Stimulated activated CD8-positive, alpha-beta memory T cell treated with anti-CD3 and anti-CD28 coated beads, Interleukin-12 subunit alpha, Interleukin-12 subunit beta, amount 100 ng/mL, for 1 hour (primary cell): ENCODE results near the gene EXOC3L1.

ENCODE experiments used
- DNase-seq: peaks from one replicate; pipeline ENCODE4 v3.0.0-alpha.2; 2020; ENCODE audit warnings: low read depth

The EXOC3L1 gene

GRCh38 chr16:67215706-67216105, 25.8 kb upstream of the EXOC3L1 start:
- no peak for DNase-seq

DNA sequence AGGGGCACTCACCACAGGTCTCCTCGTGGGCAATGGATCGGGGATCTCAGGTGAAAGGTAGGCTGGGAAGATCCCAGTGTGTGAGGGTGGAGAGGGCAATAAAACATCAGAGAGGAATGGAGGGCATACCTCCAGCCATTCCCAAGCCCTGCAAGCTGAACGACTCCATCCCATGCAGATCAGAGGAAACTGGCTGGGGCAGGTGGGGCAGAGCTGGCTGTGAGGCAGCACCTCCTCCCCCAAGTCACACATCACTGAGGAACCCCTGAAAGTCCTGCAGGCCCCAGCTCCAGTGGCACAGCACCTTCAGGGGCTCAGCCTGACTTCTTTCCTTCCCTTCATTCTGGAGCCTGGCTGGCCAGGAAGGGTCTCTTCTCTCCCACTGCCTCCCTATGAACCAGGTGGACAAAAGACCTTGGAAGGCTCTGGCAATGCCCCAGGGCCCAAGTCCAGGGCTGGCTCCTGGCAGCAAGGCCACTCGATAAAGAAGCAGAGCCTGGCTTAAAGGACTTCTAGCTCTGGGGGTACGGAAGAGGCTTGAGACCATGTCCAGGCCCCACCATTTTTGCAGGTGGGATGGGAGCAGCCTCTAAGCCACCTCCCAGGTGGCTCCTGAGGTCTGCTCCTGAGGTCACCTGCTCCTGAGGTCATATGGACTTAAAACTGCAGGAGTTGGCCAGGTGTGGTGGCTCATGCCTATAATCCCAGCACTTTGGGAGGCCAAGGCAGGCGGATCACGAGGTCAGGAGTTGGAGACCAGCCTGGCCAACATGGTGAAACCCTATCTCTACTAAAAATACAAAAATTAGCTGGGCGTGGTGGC, 23.5 kb upstream of the EXOC3L1 start:
- no peak for DNase-seq

DNA sequence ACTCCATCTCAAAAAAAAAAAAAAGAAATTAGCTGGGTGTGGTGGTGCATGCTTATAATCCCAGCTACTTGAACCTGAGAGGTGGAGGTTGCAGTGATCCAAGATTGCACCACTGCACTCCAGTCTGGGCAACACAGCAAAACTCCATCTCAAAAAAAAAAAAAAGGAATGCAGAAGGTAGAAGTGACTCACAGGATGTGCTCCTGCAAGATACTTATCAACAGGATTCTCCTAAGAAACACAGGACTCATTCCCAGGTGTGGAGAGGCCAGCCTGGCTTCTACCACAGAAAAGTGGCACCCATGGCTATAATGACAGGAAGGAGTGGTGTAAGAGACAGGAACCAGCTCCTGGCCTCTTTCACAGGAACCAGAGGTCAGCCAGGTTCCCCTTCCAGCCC, 22.8 kb upstream of the EXOC3L1 start:
- DNase-seq, result no peak

DNA sequence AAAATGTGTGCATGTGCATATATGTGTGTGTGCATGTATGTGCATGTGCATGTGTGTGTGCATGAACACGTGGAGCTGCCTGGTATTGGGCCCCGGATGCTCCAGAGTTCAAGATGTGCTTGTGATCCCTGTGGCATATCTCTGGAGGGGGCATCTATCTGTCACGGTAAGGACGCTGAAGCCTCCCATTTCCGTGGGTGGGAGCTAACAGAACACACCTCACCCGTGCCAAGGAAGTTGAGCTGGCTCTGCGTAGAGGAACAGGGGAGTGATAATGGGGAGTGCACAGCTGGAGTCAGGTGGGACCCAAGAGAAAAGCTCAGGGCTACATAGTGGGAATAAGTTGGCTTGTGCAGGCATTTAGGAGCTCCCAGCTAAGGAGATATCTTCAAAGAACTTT, 21.7 kb upstream of the EXOC3L1 start:
- no peak for DNase-seq

DNA sequence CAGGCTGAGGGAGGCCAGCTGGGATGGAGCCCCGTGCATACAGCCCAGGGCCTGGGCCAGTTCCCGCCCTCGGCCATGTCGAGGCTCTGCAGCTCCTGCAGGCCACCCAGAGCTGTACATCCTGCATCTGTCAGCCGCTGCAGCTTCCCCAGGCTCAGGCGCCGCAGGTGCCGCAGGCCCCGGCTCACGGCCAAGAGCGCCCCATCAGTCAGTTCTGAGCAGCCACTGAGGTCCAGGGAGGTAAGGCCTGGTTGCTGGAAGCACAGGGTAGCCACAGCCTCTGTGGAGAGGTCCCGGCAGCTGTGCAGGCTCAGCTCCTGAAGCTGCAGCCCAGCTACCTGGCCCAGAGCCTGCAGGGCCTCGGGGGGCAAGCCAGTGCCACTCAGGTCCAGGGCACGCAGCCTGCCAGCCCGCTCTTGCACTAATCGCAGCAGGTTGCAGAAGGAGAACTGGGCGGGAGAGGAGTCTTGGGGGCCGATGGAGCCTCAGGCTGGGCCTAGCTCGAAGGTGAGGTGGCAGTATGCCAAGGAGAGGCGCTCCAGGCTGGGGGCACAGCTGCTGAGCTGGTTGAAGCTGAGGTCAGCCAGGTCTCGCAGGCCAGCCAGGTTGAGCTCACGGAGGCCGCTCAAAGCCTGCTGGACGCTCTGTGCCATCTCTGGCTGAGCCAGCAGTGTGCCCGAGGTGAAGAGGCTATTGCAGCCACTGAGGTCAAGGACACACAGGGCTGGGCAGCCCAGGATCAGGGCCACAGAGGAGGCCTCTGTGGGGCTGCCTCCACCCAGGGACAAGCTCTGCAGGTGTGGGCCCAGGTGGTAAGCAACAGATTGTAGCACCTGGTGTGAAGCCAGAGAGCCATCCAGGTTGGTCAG, 20.4 kb upstream of the EXOC3L1 start:
- no peak for DNase-seq

DNA sequence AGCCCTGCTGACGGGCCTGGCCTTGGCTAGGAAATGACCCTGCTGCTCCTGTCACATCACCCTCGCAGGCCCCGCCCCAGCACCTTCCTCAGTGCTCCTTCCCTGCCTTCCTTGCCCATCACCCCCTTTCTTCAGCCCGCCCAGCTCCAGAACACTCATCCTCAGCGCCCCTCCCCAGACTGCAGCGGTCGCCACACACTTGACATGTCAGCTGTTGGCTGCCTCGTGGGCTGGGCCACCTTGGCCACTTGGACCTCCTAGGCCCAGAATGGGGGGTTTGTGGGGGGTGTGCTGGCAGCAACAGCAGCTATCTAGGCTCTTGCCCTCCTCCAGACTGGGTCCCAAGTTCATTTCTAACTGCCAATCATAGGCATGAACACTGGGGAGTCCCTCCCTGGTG, 19.6 kb upstream of the EXOC3L1 start:
- DNase-seq, result no peak

DNA sequence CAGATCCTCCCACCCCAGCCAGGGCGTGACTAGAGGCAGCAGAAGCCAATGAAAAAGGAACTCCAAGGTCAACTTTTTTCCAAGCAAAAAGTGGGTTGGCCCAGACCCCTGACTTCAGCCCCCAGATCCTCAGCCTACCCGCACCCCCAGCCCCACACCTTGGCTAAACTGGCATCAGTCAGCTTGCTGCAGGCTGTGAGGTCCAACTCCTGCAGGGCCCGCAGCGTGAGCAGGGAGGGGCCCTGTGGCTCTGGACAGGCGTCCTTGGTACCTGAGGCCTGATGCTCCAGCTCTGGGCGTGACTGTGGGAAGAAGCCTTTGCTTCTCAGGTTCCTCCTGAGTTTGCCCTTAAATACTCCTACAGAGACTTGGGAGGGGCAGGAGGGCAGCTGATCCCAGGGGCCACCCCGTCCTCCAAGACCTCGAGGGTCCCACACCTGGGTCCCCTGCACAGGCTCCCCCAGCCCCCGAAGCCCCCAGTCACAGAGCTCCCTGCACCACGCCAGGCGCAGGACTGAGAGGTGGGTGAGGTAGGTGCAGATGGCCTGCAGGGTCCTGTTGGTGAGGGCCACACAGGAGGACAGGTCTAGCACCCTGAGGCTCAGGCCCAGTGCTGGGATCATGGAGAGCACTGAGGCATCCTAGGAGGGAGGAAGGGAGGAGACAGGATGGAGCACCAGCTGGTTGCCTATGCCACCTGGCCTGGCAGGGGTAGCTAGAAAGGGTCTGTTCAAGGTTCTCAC, 18.4 kb upstream of the EXOC3L1 start:
- no peak for DNase-seq

GRCh38 chr16:67207249-67208091, 17.5 kb upstream of the EXOC3L1 start:
- no peak for DNase-seq

DNA sequence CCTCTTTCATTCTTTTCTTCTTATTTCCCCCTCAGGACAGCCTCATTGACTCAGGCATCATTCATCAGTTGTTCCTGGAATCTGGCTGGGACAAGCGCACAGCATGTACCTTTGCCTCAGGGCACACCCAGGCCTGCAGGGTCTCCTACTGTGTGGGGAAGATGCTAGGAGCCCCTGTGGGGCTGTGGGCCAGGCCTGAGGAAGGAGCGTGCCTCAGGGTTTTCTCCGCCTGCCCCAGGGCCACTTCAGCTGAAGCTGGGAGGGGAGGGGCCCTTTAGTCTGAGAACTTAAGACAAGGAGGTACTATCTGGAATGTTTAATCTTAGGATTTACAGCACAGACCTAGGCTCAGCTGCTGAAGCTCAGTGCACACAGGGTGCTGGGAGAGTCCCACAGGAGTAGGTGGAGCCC, 16.9 kb upstream of the EXOC3L1 start:
- DNase-seq, result no peak

DNA sequence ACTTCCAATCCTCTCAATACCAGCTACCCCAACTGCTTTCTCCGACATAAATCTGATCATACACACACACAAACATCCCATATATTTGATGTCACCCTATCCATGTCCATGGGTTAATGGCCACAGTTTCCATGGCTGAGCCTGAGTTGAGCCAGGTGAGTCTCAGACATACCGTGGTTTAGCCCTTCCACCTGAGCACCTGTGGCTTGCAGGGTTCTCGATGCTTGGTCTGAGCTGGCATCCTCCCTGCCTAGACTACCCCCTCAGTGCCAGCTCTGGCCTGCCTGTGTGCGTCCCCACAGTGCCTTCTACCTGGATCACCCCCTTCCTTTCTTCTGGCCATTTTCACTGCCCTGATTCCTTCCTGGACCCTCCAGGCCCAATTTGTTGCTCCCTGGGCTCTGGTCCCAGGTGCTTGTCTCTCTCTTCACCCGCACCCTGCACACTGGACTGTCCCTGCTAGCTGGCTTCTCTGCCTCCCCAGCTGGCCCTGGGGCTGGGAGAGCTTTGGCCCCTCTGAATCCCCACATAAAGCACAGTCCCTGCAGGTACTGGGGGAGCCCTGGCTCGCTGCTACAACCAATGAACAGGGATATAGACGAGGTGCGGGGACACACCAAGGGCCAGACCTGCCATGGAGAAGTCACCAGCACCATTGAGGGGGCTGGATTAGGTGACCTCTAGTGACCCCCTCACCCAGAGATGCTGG, 16.3 kb upstream of the EXOC3L1 start:
- no peak for DNase-seq

DNA sequence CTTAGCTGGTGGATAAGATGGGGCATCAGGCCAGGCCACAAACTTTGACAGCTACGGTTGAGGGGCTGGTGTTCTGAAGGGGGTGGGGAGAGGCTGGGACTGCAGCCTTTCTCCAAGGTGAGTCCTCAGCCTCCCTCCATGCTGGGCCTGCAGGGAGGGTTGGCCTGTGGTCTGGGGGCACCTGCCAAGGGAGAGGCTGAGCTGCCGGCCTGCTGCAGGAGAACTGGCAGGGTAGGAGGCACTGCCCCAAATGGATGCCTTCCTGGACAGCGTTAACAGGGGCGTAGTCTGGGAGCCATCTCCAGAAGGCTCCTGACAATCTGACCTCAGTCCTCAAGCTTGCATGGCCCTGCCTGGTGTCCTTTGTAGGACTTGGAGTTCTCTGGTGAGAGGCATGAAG, 14.1 kb upstream of the EXOC3L1 start:
- no peak for DNase-seq

GRCh38 chr16:67202956-67203493, 13.1 kb upstream of the EXOC3L1 start:
- no peak for DNase-seq

GRCh38 chr16:67202426-67202825, 12.5 kb upstream of the EXOC3L1 start:
- DNase-seq, result no peak

- DNase-seq, result no peak
These were observed 11.7 kb upstream of the EXOC3L1 start for GRCh38 chr16:67201411-67202345.

- no peak for DNase-seq
These were observed 10.6 kb upstream of the EXOC3L1 start for GRCh38 chr16:67200491-67200890.

- no peak for DNase-seq
These were observed 9.9 kb upstream of the EXOC3L1 start for GRCh38 chr16:67199808-67200198.

DNA sequence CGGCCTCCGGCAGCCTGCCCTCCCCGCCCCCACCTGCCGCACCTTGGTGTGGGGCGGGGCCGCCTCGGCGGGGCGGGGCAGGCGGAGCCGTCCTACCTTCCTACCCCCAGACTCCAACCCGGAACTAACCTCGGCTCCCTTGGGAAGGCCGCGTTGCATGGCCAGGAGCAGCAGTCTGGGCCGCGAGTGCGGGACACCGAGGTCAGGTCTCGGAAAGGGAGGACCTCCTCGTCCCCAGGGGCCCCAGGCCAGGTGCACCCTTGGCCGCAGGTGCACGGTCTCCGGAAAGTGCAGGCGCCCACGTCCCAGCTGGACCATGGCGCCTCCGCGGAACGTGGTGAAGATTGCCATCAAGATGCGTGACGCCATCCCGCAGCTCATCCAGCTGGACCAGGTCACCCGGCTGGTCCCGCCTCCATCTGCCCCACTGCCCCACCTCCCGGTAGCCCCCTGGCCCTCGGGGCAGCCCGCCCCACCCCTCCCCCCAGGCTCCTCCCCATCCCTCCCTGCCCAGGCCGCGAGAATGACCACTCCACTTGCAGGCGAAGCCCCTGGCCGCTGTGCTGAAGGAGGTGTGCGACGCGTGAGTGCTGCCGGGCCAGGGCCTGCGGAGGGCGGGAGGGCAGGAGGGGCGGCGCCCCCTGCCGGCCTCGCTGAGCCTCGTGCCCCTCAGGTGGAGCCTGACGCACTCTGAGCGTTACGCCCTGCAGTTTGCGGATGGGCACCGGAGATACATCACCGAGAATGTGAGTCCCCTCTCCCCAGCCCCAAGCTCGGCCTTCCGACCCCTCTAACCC, 9.3 kb upstream of the EXOC3L1 start, which contains the start of gene ELMO3:
ELMO3 (plus strand) TSS at position 121 of the 797 bp plus-strand sequence; CDS start at position 317, 196 bp downstream.
- DNase-seq, result no peak

- no peak for DNase-seq
These were observed 8.3 kb upstream of the EXOC3L1 start for GRCh38 chr16:67198238-67198734.
